ENCODE data around the gene PTPRU. TPM values are rescaled to one million over a fixed set of nuclear protein-coding genes. Genes with fewer than 3 reads are reported as not detected.
A peak's percentile ranks its signal among the peaks of the same experiment; 100 is the strongest.

PTPRU gene
- total RNA-seq, 1 experiment from 2014 or later: 41.4 TPM

DNA sequence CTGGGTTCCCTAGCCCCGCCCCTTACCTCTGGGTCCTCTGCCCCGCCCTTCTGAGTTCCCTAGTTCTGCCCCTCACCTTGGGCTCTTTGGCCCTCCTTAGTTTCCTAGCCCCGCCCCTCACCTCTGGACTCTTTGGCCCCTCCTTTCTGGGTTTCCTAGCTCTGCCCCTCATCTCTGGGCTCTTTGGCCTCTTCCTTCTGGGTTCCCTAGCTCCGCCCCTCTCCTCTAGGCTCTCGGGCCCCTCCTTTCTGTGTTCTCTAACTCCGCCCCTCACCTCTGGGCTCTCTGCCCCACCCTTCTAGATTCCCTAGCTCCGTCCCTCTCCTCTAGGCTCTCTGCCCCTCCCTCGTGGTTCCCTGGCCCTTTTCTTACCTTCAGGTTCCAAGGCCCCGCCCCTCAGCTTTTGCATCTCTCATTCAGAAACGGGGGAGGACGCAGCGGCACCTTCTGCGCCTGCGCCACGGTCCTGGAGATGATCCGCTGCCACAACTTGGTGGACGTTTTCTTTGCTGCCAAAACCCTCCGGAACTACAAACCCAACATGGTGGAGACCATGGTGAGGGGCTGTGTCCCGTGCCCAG lies 88.5 kb downstream of the PTPRU start:
- intact Hi-C loops (cut with micrococcal nuclease; ENCODE audit: unreplicated experiment): no loop called here
- Histone ChIP-seq H3K36me3 (ENCODE audit: control insufficient read depth, insufficient read depth, low read length) (no peaks in the 10 kb centered on the region), H3K4me1 (no peaks in the 10 kb centered on the region), H3K9me3 (no peaks in the 10 kb centered on the region), H3K4me3 (ENCODE audit: low read depth, low read length) (no peak overlapping the region), H3K27me3 (replicated peaks; ENCODE audit: control insufficient read depth, insufficient read depth, low read length) (no peaks in the 10 kb centered on the region)
- POLR2A ChIA-PET: no interaction called here
- TF ChIP-seq CTCF (IDR thresholded peaks at IDR 0.05; ENCODE audit: insufficient read depth in 1 of 2, low read depth in 1 of 2, low read length in 1 of 2, severe bottlenecking in 1 of 2, unreplicated experiment in 1 of 2): no peak
- Mint-ChIP-seq H3K9me3 (ENCODE audit: unreplicated experiment) (no peaks in the 10 kb centered on the region), H3K4me1 (ENCODE audit: low read depth, unreplicated experiment) (no peaks in the 10 kb centered on the region), H3K27ac (ENCODE audit: unreplicated experiment) (no peak overlapping the region), H3K27me3 (ENCODE audit: insufficient read depth, unreplicated experiment) (no peaks in the 10 kb centered on the region), H3K36me3 (ENCODE audit: insufficient read depth, unreplicated experiment) (peaks cover 13% of the 10 kb centered on the region), H3K4me3 (ENCODE audit: unreplicated experiment) (no peak overlapping the region)
- peak; percentile 42 to 76 for DNase-seq
- no TSS peak for BruUV-seq (replicated peaks)
- CTCF ChIA-PET: no interaction called here

DNA sequence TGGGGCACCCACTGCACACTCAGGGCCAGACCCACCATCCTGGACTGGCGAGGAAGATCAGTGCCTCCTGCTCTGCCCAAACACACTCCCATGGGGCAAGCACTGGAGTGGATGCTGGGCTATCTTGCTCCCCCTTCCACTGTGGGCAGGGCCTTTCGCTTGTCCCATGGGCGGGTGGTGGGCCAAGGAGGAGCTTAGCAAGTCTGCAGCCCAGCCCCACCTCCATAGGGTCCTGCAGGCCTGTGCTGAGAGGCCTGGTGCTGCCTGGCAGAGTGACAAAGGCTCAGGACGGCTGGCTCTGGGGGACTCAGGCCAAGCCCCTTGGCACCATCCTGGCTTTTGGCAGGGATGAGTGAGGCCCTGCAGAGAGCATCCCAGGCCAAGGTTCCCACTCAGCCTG lies 89.4 kb downstream of the PTPRU start:
- no peak overlapping the region for H3K27ac Mint-ChIP-seq (ENCODE audit: unreplicated experiment)
- no peak overlapping the region for H3K4me3 Mint-ChIP-seq (ENCODE audit: unreplicated experiment)

GRCh38 chr1:29326123-29326522 lies 89.8 kb downstream of the PTPRU start:
- TF ChIP-seq CTCF (IDR thresholded peaks at IDR 0.05; ENCODE audit: insufficient read depth in 1 of 2, low read depth in 1 of 2, low read length in 1 of 2, severe bottlenecking in 1 of 2, unreplicated experiment in 1 of 2): no peak

More for the DNA sequence above, 89.4 kb downstream of the PTPRU start:
- Histone ChIP-seq H3K36me3 (ENCODE audit: control insufficient read depth, insufficient read depth, low read length) (no peaks in the 10 kb centered on the region), H3K4me1 (no peaks in the 10 kb centered on the region), H3K4me3 (ENCODE audit: low read depth, low read length) (no peak overlapping the region), H3K9me3 (no peaks in the 10 kb centered on the region), H3K27me3 (replicated peaks; ENCODE audit: control insufficient read depth, insufficient read depth, low read length) (no peaks in the 10 kb centered on the region)
- Mint-ChIP-seq H3K4me1 (ENCODE audit: low read depth, unreplicated experiment) (no peaks in the 10 kb centered on the region), H3K27me3 (ENCODE audit: insufficient read depth, unreplicated experiment) (no peaks in the 10 kb centered on the region), H3K9me3 (ENCODE audit: unreplicated experiment) (no peaks in the 10 kb centered on the region), H3K36me3 (ENCODE audit: insufficient read depth, unreplicated experiment) (peaks cover 13% of the 10 kb centered on the region)
- POLR2A ChIA-PET: no interaction called here
- no TSS peak for BruUV-seq (replicated peaks)
- intact Hi-C loops (cut with micrococcal nuclease; ENCODE audit: unreplicated experiment): no loop called here
- TF ChIP-seq CTCF (IDR thresholded peaks at IDR 0.05; ENCODE audit: insufficient read depth in 1 of 2, low read depth in 1 of 2, low read length in 1 of 2, severe bottlenecking in 1 of 2, unreplicated experiment in 1 of 2): no peak
- DNase-seq: no peak
- CTCF ChIA-PET: no interaction called here

More at GRCh38 chr1:29326123-29326522, 89.8 kb downstream of the PTPRU start:
- H3K4me1 Mint-ChIP-seq (ENCODE audit: low read depth, unreplicated experiment): no peaks in the 10 kb centered on the region
- DNase-seq: no peak
- TSS peak; percentile 24 for BruUV-seq (replicated peaks)
- Histone ChIP-seq H3K27me3 (replicated peaks; ENCODE audit: control insufficient read depth, insufficient read depth, low read length) (no peaks in the 10 kb centered on the region), H3K4me1 (no peaks in the 10 kb centered on the region), H3K36me3 (ENCODE audit: control insufficient read depth, insufficient read depth, low read length) (no peaks in the 10 kb centered on the region), H3K9me3 (no peaks in the 10 kb centered on the region), H3K4me3 (ENCODE audit: low read depth, low read length) (no peak overlapping the region)
- ChIA-PET POLR2A (no interaction called here), CTCF (no interaction called here)
- no peak overlapping the region for H3K4me3 Mint-ChIP-seq (ENCODE audit: unreplicated experiment)
- no peak overlapping the region for H3K27ac Mint-ChIP-seq (ENCODE audit: unreplicated experiment)
- intact Hi-C loops (cut with micrococcal nuclease; ENCODE audit: unreplicated experiment): no loop called here
- no peaks in the 10 kb centered on the region for H3K9me3 Mint-ChIP-seq (ENCODE audit: unreplicated experiment)
- no peaks in the 10 kb centered on the region for H3K27me3 Mint-ChIP-seq (ENCODE audit: insufficient read depth, unreplicated experiment)
- H3K36me3 Mint-ChIP-seq (ENCODE audit: insufficient read depth, unreplicated experiment): peaks cover 13% of the 10 kb centered on the region
